Left ventricle myocardium superior (tissue), 1 donor: Measurements from ENCODE around the gene GH1. TPM values are rescaled to one million over a fixed set of nuclear protein-coding genes. Genes with fewer than 3 reads are reported as not detected.

Source experiments
- ATAC-seq: fragments of 200-7000 bp; cut with Tn5 transposase; one replicate; pipeline ENCODE4 v1.9.1; 2020; ENCODE audit warnings: mild to moderate bottlenecking, moderate library complexity
- DNase-seq: peaks from one replicate; pipeline ENCODE4 v3.0.0-alpha.2; 2020
- intact Hi-C: fragments of 100-400 bp; cut with micrococcal nuclease; formaldehyde crosslinking; loops from one replicate; pipeline ENCODE4 v1.11.0; 2022
- total RNA-seq: library from RNA; stranded (reverse); fragmentation: NEBNext Ultra II Directional; extraction: Animal tissue kit (Norgen Biotek cat#: 25700); gene quantifications from one replicate; pipeline ENCODE4 v1.2.1, GENCODE V29; 2021
- donor health status: DM: no; HTN: yes; CAD: no; lungs with severe emphysema.

Gene GH1
- total RNA-seq, 1 donor from 2014 or later, result not detected

- ATAC-seq (peak; percentile 81), DNase-seq (no peak)
- intact Hi-C loops, result no loop called here
Measured at GRCh38 chr17:63946440-63947363, 28.1 kb upstream of the GH1 start.

- intact Hi-C loops, result no loop called here
- ATAC-seq (no peak), DNase-seq (no peak)
Measured at GRCh38 chr17:63945784-63946439, 27.3 kb upstream of the GH1 start.

- DNase-seq, result no peak
- ATAC-seq, result no peak
- intact Hi-C loops, result no loop called here
Measured at GRCh38 chr17:63944736-63945499, 26.3 kb upstream of the GH1 start.

- ATAC-seq, result no peak
- DNase-seq, result no peak
- intact Hi-C loops, result no loop called here
Measured at GRCh38 chr17:63943745-63944144, 25.1 kb upstream of the GH1 start.

- no peak for ATAC-seq
- DNase-seq, result no peak
- intact Hi-C loops, result no loop called here
Measured at GRCh38 chr17:63942309-63942985, 23.8 kb upstream of the GH1 start.

- no peak for ATAC-seq
- no peak for DNase-seq
- intact Hi-C loops, result no loop called here
Measured at GRCh38 chr17:63941751-63942150, 23.1 kb upstream of the GH1 start.

GRCh38 chr17:63941162-63941561 lies 22.5 kb upstream of the GH1 start:
- no peak for DNase-seq
- no peak for ATAC-seq

GRCh38 chr17:63940584-63940983 lies 21.9 kb upstream of the GH1 start:
- ATAC-seq, result no peak
- intact Hi-C loops, result no loop called here
- no peak for DNase-seq

More at GRCh38 chr17:63941162-63941561, 22.5 kb upstream of the GH1 start:
- intact Hi-C loops, result no loop called here

GRCh38 chr17:63939884-63940283 lies 21.2 kb upstream of the GH1 start:
- intact Hi-C loops, result no loop called here
- DNase-seq, result no peak
- no peak for ATAC-seq

GRCh38 chr17:63939401-63939800 lies 20.8 kb upstream of the GH1 start:
- DNase-seq (no peak), ATAC-seq (no peak)
- intact Hi-C loops, result no loop called here

- ATAC-seq, result no peak
- intact Hi-C loops, result no loop called here
- DNase-seq, result no peak
Measured at GRCh38 chr17:63937920-63938319, 19.3 kb upstream of the GH1 start.

GRCh38 chr17:63937319-63937718 lies 18.7 kb upstream of the GH1 start:
- ATAC-seq, result no peak
- no peak for DNase-seq
- intact Hi-C loops, result no loop called here

GRCh38 chr17:63934183-63935112 lies 15.8 kb upstream of the GH1 start:
- no peak for ATAC-seq
- DNase-seq, result no peak
- intact Hi-C loops, result no loop called here

GRCh38 chr17:63933598-63933997 lies 15.0 kb upstream of the GH1 start:
- DNase-seq, result no peak
- no peak for ATAC-seq
- intact Hi-C loops, result no loop called here

GRCh38 chr17:63932721-63933120 lies 14.1 kb upstream of the GH1 start:
- no peak for DNase-seq
- intact Hi-C loops, result no loop called here
- no peak for ATAC-seq

GRCh38 chr17:63931981-63932561 lies 13.4 kb upstream of the GH1 start, which contains the start of gene CD79B:
TSS of gene CD79B (minus strand) at chr17:63932331. CDS start at chr17:63932261, 70 bp downstream.
- no peak for DNase-seq
- ATAC-seq, result peak; percentile 18
- intact Hi-C loops, result no loop called here

- ATAC-seq (peak; percentile 86), DNase-seq (peak; percentile 82)
- intact Hi-C loops, result no loop called here
Measured at GRCh38 chr17:63930951-63931575, 12.4 kb upstream of the GH1 start.
